A549 (cell line): ENCODE results near the gene PLXNA1. TPM values are rescaled to one million over a fixed set of nuclear protein-coding genes. Genes with fewer than 3 reads are reported as not detected.

ENCODE experiments used
- ATAC-seq, 2 experiments: fragments of 200-7000 bp in 1 of 2; fragments of >200 bp in 1 of 2; cut with Nextera tagmentation in 1 of 2; cut with Tn5 transposase in 1 of 2; 3 replicates each; pipeline versions ENCODE4 v1.8.0 to v1.9.1; 2018 to 2020; ENCODE audit warnings: mild to moderate bottlenecking in 1 of 2, moderate library complexity in 1 of 2
- CTCF ChIA-PET: fragments of 300-600 bp; sonication (Branson Sonifier 250); formaldehyde crosslinking; extraction: SDS; loops from one replicate; lab custom pipeline; 2021; ENCODE audit warnings: antibody characterized with exemption, inconsistent platforms; lab: Yijun Ruan, JAX
- POLR2A ChIA-PET: fragments of 350-600 bp; formaldehyde crosslinking; extraction: SDS; loops from one replicate; lab custom pipeline; 2021; ENCODE audit warnings: antibody characterized with exemption, inconsistent platforms; lab: Yijun Ruan, JAX
- DNase-seq, 2 experiments: peaks; one replicate each; pipeline versions ENCODE4 v3.0.0 to v3.0.0-alpha.2; 2011 to 2016; ENCODE audit warnings: low read depth in 1 of 2, low spot score in 1 of 2
- FAIRE-seq: peaks from 2 replicates; lab custom pipeline; 2011; peaks lifted over from hg19 to GRCh38; lab: Jason Lieb, UNC
- H3K27ac ChIP-seq, 2 experiments: fragments of >200 bp; sonication (Bioruptor Twin); formaldehyde crosslinking; 3 replicates each; pipeline ENCODE4 v1.5.1; 2016 to 2017
- H3K4me1 ChIP-seq: fragments of >200 bp; sonication (Bioruptor Twin); formaldehyde crosslinking; 3 replicates; pipeline ENCODE4 v1.6.1; 2016
- H3K4me2 ChIP-seq: fragments of >200 bp; sonication (Bioruptor Twin); formaldehyde crosslinking; 3 replicates; pipeline ENCODE4 v1.6.1; 2016
- H3K4me3 ChIP-seq: fragments of >200 bp; sonication (Bioruptor Twin); formaldehyde crosslinking; 3 replicates; pipeline ENCODE4 v1.5.1; 2016
- H3K9me3 ChIP-seq: fragments of >200 bp; sonication (Bioruptor Twin); formaldehyde crosslinking; 3 replicates; pipeline ENCODE4 v1.6.1; 2016
- ATOH8 ChIP-seq: fragments of 250-450 bp; sonication (Bioruptor Pico); IDR thresholded peaks from 2 replicates; pipeline ENCODE4 v1.5.0; 2020; ENCODE audit warnings: low read depth, mild to moderate bottlenecking, moderate library complexity
- CHD2 ChIP-seq: fragments of 150-350 bp; IDR thresholded peaks from 2 replicates; pipeline ENCODE4 v1.6.1; 2014; ENCODE audit warnings: low read length; ENCODE audit not compliant: partially characterized antibody
- EHF ChIP-seq: fragments of 250-450 bp; sonication (Bioruptor Pico); IDR thresholded peaks from 2 replicates; pipeline ENCODE4 v1.5.0; 2020; ENCODE audit warnings: mild to moderate bottlenecking
- ELK1 ChIP-seq: fragments of 150-350 bp; IDR thresholded peaks from 2 replicates; pipeline ENCODE4 v1.6.1; 2014; ENCODE audit warnings: low read depth, mild to moderate bottlenecking, low read length
- FOSB ChIP-seq: fragments of 250-450 bp; sonication (Bioruptor Pico); IDR thresholded peaks from 2 replicates; pipeline ENCODE4 v1.5.0; 2020; ENCODE audit warnings: mild to moderate bottlenecking, moderate library complexity
- FOXS1 ChIP-seq: fragments of 250-450 bp; sonication (Bioruptor Pico); IDR thresholded peaks from 2 replicates; pipeline ENCODE4 v1.5.0; 2020; ENCODE audit warnings: mild to moderate bottlenecking, moderate library complexity
- HDAC2 ChIP-seq: fragments of 200-600 bp; sonication (generic); IDR thresholded peaks from 2 replicates; pipeline ENCODE4 v1.6.1; 2016
- HOXB13 ChIP-seq: fragments of 250-450 bp; sonication (Bioruptor Pico); IDR thresholded peaks from 2 replicates; pipeline ENCODE4 v1.5.0; 2020; ENCODE audit warnings: low read depth, mild to moderate bottlenecking, moderate library complexity
- MAFK ChIP-seq: fragments of 450-650 bp; IDR thresholded peaks from 2 replicates; pipeline ENCODE4 v1.6.1; 2014; ENCODE audit not compliant: partially characterized antibody
- RAD21 ChIP-seq, 2 experiments: fragments of >200 bp in 1 of 2; sonication (Bioruptor Twin) in 1 of 2; formaldehyde crosslinking in 1 of 2; IDR thresholded peaks in 1 of 2; conservative IDR thresholded peaks in 1 of 2; 2 replicates in 1 of 2; 3 replicates in 1 of 2; pipeline ENCODE4 v1.6.1; 2012 to 2018; ENCODE audit warnings: inconsistent platforms in 1 of 2
- RARB ChIP-seq: fragments of 250-450 bp; sonication (Bioruptor Pico); IDR thresholded peaks from 2 replicates; pipeline ENCODE4 v1.8.0; 2021; ENCODE audit warnings: mild to moderate bottlenecking, moderate library complexity
- RCOR1 ChIP-seq: fragments of 150-350 bp; IDR thresholded peaks from 2 replicates; pipeline ENCODE4 v1.6.1; 2014; ENCODE audit warnings: antibody characterized with exemption, low read length, low read depth
- SMC3 ChIP-seq: fragments of >200 bp; sonication (Bioruptor Twin); formaldehyde crosslinking; IDR thresholded peaks from 3 replicates; pipeline ENCODE4 v1.6.1; 2018; ENCODE audit warnings: inconsistent platforms
- SREBF2 ChIP-seq: fragments of 450-650 bp; IDR thresholded peaks from 2 replicates; pipeline ENCODE4 v1.6.1; 2014; ENCODE audit warnings: mild to moderate bottlenecking, moderate library complexity
- ZFP36 ChIP-seq: fragments of 450-650 bp; IDR thresholded peaks from 2 replicates; pipeline ENCODE4 v1.6.1; 2014; ENCODE audit warnings: borderline replicate concordance; ENCODE audit not compliant: partially characterized antibody
- ZSCAN20 ChIP-seq: fragments of 250-450 bp; sonication (Bioruptor Pico); IDR thresholded peaks from 2 replicates; pipeline ENCODE4 v1.8.0; 2022; ENCODE audit warnings: mild to moderate bottlenecking, moderate library complexity
- WGBS: methylation state at CpG from one replicate; pipeline ENCODE4 v1.1.6; 2017; ENCODE audit errors: missing lambda C conversion rate; 5-methylcytosine and 5-hydroxymethylcytosine counted together
- polyA plus RNA-seq, 4 experiments: library from polyadenylated mRNA; depleted of rRNA in 3 of 4; stranded (reverse); fragments of >200 nt; fragmentation: RNase III in 1 of 4; extraction: RNeasy Plus Mini Kit Qiagen cat#74134 plus additional on column Dnase treatment in 1 of 4; gene quantifications; 2 replicates in 3 of 4; 3 replicates in 1 of 4; pipeline ENCODE4 v1.2.3, GENCODE V29; 2011 to 2017
- TF ChIP-seq, protein P1 (sequence below): fragments of >200 bp; sonication (Bioruptor Twin); formaldehyde crosslinking; IDR thresholded peaks from 2 replicates; pipeline ENCODE4 v1.6.1; 2016

PLXNA1 gene
- polyA plus RNA-seq, 2 of the 4 experiments (the other 2 are of a cell fraction), result 9.1 to 16.3 TPM

DNA sequence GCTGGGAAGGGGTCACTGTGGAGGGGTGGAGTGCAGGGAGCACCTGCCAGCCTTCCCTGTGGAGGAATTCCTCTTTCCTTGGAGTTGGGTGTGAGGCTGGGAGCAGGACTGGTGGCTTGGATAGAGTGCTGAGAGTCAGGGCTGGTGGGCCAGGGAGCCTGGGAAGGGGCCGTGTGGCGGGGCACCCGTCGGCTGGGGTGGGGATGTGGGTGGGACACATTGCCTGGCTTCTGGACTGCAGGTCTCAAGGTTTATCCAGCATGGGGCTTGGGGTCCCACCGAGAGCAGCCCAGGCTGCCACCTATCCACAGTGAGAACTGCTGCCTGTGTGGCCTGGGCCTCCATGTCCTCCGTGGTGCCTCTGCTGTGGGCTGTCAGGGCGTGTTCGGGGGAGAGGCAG lies 4.7 kb downstream of the PLXNA1 start:
- 83% methylated on average over 1 of the region's 8 CpGs for WGBS
- Histone ChIP-seq H3K4me1 (0 out of 3 replicates have a peak, but pooled peaks cover 5% of the 10 kb centered on the region), H3K4me2 (no peak overlapping the region), H3K4me3 (no peak overlapping the region), H3K27ac (no peak overlapping the region), H3K9me3 (no peaks in the 10 kb centered on the region)
- FAIRE-seq, result no peak
- ChIA-PET POLR2A (no interaction called here), CTCF (no interaction called here)
- no peak for TF ChIP-seq FOXS1 (CRISPR knock-in tag)
- TF ChIP-seq SREBF2, result no peak
- TF ChIP-seq, protein P1, sequence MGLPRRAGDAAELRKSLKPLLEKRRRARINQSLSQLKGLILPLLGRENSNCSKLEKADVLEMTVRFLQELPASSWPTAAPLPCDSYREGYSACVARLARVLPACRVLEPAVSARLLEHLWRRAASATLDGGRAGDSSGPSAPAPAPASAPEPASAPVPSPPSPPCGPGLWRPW, result no peak
- no peak for TF ChIP-seq ZSCAN20 (CRISPR knock-in tag)
- TF ChIP-seq MAFK, result no peak
- TF ChIP-seq ELK1, result no peak
- no peak for ATAC-seq
- DNase-seq, result no peak

GRCh38 chr3:126988451-126989021 lies 5.6 kb downstream of the PLXNA1 start:
- ATAC-seq, result no peak
- WGBS, result 90% methylated on average over 16 of the region's 26 CpGs
- Histone ChIP-seq H3K9me3 (no peaks in the 10 kb centered on the region), H3K4me3 (no peak overlapping the region), H3K4me2 (no peak overlapping the region), H3K4me1 (0 out of 3 replicates have a peak, but pooled peaks cover 5% of the 10 kb centered on the region), H3K27ac (no peak overlapping the region)
- TF ChIP-seq SMC3, result no peak
- no peak for TF ChIP-seq MAFK
- no peak for TF ChIP-seq RARB (CRISPR knock-in tag)
- no peak for TF ChIP-seq HOXB13 (CRISPR knock-in tag)
- TF ChIP-seq, protein P1, result no peak
- no peak for TF ChIP-seq RAD21 (conservative IDR thresholded peaks at IDR 0.05 in 1 of 2, IDR thresholded peaks at IDR 0.05 in 1 of 2)
- no peak for TF ChIP-seq FOSB (CRISPR knock-in tag)
- no peak for TF ChIP-seq EHF (CRISPR knock-in tag)
- no peak for TF ChIP-seq SREBF2
- POLR2A ChIA-PET, result no interaction called here
- no peak for FAIRE-seq
- DNase-seq, result no peak
- CTCF ChIA-PET, result no interaction called here

GRCh38 chr3:126989316-126990023 lies 6.6 kb downstream of the PLXNA1 start:
- 97% methylated on average over 16 of the region's 36 CpGs for WGBS

GRCh38 chr3:126990024-126990700 lies 7.2 kb downstream of the PLXNA1 start:
- H3K4me1 ChIP-seq, result no peaks in the 10 kb centered on the region
- CTCF ChIA-PET, result no interaction called here
- no peak for ATAC-seq
- TF ChIP-seq CHD2, result no peak
- TF ChIP-seq ZFP36, result peak; percentile 36
- TF ChIP-seq RCOR1, result no peak
- TF ChIP-seq, protein P1, result no peak
- no peak for TF ChIP-seq ATOH8 (CRISPR knock-in tag)
- no peak for TF ChIP-seq SMC3
- no peaks in the 10 kb centered on the region for H3K9me3 ChIP-seq
- FAIRE-seq, result no peak
- H3K4me2 ChIP-seq, result no peak overlapping the region
- no peak overlapping the region for H3K4me3 ChIP-seq
- DNase-seq, result no peak
- WGBS, result 95% methylated on average over 7 of the region's 10 CpGs
- POLR2A ChIA-PET, result no interaction called here
- no peak overlapping the region for H3K27ac ChIP-seq

More at GRCh38 chr3:126989316-126990023, 6.6 kb downstream of the PLXNA1 start:
- no peaks in the 10 kb centered on the region for H3K9me3 ChIP-seq
- H3K4me2 ChIP-seq, result no peak overlapping the region
- ChIA-PET CTCF (no interaction called here), POLR2A (no interaction called here)
- no peak for ATAC-seq
- 0 out of 3 replicates have a peak, but pooled peaks cover 2% of the 10 kb centered on the region for H3K4me1 ChIP-seq
- TF ChIP-seq HDAC2, result no peak
- no peak for FAIRE-seq
- H3K27ac ChIP-seq, result no peak overlapping the region
- H3K4me3 ChIP-seq, result no peak overlapping the region
- DNase-seq, result no peak
